IPS-11a (cell line): ENCODE measurements around the gene DLGAP4.

Experiments used
- H3K4me3 ChIP-seq: one replicate; pipeline ENCODE4 v1.5.1; 2013; ENCODE audit warnings: low read depth, low read length, control low read depth

DLGAP4 gene

DNA sequence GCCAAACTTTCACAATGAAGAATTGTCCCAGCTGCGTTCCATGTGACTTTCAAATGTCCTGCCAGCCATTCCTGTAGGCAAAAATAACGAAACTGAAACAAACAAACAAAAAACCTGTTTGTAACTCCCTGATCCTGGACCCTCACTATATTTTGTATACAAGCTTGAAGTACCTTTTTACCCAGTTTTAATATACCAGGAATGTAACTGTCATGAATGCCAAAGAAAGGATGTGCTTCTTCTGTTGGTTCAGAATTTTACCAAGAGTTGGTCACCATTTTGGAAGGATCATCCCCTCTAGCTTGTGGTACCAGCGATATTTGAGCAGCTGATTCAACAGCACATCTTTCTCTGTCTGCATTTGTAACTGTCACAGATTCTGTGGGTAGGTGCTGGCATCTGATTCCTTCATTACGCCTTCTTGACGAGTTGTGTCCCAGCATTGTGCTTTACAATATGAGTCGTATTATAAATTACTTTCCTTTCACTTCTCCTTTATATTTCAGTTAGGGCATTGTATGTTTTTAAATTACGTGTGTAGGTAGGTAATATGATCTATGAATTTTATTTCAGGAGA is 93.9 kb downstream of the DLGAP4 start:
- no peak overlapping the region for H3K4me3 ChIP-seq

DNA sequence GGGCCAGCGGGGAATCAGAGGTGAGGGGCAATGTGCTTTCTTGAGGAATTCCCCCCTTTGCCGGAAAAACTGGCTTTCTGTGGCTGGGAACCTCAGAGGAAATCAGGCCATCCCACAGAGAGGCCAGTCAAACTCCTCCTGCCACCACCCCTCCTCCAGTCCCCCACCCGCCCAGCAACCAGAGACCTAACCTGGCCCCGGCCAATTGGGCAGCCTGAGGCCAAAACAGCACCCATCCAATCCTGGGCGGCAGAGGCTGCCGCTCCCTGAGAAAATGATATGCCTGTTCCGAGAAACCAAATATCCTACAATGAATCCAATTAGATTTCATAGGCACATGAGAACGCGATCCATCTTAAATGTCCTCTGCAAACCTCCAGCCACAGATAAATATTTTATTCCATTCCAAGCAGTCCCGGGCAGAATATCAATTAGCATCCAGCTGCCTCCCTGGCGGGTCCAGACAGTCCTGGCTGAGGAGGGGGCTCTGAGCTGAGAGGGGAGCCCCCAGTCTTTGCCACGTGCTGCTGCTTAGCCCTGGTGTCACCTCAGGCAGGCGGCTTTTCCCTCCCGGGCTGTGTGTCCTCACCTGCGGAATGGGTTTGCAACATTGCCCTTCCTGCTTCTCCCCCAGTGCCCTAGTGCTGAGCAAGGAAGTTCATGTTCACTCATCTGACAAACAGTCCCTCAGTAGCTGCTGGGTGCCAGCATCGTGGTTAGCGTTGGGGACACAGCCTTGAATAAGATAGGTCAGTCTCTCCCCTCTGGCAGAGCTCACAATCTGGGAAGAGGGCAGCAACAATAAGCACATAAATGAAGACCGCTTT is 95.0 kb downstream of the DLGAP4 start:
- no peak overlapping the region for H3K4me3 ChIP-seq

DNA sequence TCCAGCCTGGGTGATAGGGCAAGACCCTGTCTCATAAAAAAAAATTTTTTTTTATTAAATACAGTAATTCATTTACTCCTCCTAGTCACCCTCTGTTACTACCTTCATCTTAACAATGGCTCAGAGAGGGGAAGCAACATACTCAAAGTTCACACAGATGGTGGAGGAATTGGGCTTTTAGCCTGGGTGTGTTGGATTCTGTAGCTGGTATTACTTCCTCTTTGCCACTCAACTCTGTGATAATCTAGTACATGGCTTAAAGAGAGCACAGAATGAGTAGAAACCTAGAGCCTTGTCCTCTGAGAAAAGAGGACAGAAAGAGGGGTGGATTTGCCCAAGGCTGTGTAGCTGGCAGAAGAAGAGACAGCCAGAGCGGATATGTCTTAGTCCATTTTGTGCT is 96.6 kb downstream of the DLGAP4 start:
- no peak overlapping the region for H3K4me3 ChIP-seq

DNA sequence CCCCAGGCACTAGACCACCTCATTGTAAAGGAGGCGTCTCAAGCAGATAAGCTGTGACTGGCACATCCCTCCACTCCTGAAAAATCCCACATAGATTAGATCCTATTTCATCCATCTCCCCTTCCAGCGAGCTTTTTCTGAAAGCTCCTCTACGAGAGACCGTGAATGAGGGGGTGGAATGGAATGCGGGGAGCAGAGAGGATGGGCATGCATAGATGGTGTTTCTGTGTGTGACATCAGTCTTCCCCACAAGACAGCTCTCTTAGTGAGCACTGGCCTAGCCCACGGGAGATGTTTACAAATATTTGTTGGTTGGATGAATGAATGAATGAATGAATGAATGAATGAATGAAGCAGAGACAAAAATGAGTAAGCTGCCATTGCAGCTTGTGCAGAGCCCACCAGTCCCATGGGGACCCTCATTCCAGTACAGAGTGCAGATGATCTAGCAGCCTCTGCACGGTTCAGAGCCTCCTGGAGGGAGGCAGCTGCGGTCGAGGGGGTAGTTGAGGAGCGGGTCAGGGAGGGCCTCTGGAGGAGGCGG is 98.4 kb downstream of the DLGAP4 start:
- no peak overlapping the region for H3K4me3 ChIP-seq

DNA sequence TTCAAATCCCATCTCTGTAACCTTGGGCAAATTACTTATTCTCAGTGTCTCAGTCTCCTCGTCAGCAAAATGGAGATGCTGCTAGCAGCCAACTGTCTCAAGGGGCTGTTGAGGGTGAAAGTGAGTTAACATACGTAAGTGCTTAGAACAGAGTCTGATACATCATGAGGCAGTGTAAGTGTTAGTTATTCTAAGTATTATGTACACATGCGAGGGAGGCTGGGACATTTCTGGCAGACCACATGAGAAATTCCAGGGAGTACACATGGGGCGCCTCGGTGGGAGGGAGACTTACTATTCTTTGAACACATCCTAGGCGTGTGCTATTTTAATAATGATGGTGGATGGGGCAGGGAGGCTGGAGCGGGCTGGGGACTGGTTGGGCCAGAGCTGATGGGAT is 99.1 kb downstream of the DLGAP4 start:
- H3K4me3 ChIP-seq = no peak overlapping the region

DNA sequence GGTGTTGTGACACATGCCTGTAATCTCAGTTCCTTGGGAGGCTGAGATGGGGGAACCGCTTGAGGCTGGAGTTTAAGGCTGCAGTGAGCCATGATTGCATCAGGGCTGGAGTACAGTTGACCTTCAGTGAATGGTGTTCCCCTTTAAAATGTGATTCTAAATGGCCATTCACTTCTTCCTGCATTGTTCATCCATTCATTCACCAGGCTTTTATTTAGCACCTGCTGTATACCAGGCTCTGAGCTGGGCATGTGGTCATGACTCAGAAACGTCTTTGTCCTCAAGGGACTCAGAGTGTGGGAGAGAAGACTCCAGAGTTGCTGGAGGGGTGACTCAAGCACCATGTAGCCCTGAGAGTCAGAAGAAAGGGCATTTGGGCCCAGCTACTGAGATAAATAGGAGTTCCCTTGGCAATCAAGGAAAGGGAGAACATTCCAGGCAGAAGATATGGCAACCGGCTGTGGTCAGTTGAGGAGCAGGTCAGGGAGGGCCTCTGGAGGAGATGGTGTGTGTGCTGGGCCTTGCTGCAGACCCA is 101.1 kb downstream of the DLGAP4 start:
- H3K4me3 ChIP-seq = no peak overlapping the region

DNA sequence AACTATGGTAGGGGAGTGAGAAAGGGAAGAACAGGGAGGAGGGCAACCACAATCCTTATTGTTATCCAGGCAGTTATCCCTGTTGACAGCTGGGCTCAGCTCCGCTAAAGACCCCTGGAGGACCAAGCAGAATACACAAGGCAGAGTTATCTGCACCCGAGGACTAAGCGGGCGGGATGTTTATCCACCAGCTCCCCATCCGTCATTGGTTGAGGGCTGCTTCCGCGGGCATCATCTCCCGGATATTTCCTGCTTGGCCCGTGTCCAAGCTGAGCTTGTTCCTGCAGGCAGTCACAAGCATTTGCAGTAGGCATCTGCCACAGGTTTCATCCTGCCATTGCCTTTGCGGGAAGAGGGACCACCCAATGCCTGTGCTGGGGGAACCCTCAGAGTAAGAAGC is 102.1 kb downstream of the DLGAP4 start:
- H3K4me3 ChIP-seq = no peak overlapping the region

DNA sequence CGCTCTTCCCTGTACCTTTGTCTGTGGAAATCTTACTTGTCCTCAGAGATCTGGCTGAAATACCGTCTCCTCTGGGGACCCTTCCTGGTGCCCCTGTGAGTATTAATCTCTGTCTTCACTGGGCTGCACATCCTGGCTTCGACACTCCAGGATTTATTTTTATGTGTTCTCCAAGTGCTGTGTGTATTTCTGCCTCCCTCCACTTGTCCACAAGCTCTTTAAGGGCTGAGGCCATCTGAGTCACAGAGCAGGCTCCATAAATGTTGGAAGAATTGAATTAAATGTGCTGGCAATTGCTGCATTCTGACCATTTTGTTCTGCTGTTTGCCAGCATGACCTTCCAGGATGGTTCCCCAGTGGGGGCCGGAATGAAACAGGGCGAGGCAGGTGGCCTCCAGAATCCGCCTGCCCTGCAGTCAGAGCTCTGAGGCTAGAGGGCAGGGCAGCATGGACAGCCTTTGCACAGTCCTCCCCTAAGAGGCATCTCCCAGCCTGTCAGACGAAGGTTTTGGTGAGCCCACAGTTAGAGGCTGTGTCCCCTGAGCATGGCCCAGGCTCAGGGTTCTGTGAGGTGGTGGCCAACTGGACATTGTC is 105.8 kb downstream of the DLGAP4 start:
- H3K4me3 ChIP-seq = no peak overlapping the region

DNA sequence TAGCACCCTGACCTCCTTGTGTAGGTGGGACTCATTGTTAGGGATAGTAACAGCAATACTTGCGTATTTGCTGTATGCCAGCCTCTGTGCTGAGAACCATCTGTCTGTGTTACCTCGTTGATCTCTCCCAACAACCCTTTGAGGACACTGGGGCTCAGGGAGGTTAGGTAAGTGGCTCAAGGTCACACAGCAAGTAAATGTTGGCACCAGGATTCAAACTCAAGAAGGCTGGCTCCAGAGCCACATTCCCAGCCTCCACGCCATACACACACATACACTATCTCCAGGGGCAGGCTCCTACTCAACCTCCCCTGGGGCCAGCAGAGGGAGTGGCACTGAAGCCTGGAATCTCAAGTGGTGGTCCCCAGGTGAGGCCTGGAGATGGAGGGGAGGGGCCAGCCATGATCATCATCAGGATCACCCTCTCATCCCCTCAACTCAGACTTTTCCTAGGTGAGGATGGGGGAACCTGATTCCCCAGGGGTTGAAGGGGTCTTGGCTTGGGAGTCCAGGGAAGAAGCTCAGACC is 109.4 kb downstream of the DLGAP4 start:
- no peak overlapping the region for H3K4me3 ChIP-seq

DNA sequence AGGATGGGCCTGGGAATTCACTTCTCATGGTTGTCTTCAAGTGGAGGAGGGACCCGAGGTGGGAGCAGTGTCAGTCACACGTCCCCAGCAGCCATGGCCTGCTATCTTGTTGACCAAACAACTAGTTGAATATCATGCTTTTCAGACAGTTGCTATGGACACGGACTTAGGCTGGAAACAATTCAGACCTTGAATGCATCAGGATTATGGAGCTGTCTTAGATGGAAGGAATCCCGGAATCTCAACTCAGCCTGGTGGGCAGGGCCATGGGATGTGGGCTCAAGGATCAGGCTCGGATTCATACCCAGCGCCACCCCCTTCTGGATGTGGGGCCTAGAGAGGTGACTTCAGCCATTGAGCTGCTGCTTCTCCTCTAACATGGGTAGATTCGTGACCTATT is 112.6 kb downstream of the DLGAP4 start:
- no peak overlapping the region for H3K4me3 ChIP-seq

DNA sequence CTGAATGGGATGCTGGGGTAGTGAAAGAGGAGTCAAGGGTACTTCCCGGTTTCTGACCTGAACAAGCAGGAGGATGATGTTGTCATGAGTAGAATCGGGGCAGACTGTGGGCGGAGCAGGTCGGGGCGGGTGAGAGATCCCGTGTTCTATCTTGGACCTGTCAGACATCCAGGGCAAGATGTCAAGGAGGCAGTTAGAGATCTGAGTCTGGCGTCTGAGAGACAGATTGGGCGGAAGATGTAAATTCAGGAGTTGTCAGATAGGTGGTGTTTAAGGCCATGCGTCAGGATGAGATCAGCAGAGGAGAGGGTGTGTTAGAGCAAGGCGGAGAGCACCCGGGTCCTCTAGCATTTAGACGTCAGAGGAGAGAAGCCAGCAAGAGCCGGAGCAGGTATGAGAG is 115.5 kb downstream of the DLGAP4 start:
- no peak overlapping the region for H3K4me3 ChIP-seq

DNA sequence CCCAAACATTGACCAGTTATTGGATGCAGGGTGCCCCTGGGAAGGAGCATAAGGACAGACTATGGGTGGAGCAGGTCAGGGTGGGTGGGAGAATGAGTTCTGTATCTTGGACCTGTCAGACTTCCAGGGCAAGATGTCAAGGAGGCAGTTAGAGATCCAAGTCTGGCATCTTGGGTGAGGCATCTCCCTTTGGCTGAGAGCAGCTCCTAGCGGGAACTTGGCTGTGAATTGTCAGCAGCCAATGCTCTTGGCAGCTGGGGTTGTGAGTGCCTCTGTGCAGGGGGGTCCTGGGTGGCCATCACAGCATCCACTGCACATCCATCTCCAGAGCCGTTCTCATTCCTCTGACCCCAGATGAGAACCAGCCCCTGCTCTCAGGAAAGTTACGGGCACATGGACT is 118.2 kb downstream of the DLGAP4 start:
- no peak overlapping the region for H3K4me3 ChIP-seq

DNA sequence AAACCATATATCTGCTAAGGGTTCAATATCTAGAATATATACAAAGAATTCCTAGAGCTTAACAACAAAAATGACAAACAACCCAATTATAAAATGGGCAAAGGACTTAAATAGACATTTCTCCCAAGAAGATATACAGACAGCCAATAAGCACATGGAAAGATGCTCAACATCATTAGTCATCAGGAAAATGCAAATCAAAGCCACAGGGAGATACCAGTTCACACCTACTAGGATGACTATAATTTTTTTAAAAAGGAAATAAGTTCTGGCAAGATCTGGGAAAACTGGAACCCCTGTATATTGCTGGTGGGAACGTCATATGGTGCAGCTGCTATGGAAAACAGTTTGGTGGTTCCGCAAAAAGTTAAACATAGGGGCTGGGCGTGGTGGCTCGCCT is 119.0 kb downstream of the DLGAP4 start:
- no peak overlapping the region for H3K4me3 ChIP-seq

DNA sequence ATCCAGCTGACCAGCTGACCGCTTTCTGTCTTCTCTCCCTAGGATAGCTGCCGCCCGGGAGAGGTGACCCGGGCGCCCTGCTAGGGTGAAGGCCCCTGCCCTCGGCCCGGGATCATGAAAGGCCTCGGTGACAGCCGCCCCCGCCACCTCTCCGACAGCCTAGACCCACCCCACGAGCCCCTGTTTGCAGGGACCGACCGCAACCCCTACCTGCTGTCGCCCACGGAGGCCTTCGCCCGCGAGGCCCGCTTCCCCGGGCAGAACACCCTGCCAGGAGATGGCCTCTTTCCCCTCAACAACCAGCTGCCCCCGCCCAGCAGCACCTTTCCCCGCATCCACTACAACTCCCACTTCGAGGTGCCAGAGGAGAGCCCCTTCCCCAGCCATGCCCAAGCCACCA is 125.5 kb downstream of the DLGAP4 start:
- no peak overlapping the region for H3K4me3 ChIP-seq

DNA sequence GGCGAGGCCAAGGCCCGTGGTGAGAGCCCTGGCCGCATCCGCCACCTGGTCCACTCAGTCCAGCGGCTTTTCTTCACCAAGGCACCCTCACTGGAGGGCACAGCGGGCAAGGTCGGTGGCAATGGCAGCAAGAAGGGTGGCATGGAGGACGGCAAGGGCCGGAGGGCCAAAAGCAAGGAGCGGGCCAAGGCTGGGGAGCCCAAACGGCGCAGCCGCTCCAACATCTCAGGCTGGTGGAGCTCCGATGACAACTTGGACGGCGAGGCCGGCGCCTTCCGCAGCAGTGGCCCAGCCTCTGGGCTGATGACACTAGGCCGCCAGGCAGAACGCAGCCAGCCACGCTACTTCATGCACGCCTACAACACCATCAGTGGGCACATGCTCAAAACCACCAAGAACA is 126.0 kb downstream of the DLGAP4 start:
- H3K4me3 ChIP-seq = no peak overlapping the region

DNA sequence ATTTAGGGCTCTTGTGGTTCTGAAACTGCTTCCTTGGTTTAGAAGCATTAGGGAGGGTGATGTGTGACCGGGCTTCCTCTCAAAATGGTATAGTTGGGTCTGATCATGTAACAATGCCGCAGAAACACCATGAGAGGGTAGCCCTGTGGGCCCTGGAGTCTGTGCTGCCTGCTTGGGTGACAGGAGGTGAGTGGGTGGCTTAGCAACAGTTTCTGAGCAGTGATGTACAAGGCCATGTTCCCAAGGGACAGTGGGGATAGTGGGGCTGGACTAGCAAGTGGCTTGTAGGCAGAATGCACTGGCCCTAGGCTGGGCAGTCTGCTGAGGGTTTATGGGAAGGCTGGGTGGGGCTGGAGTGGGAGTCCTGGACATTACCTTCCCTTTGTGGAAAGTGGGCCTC is 128.2 kb downstream of the DLGAP4 start:
- no peak overlapping the region for H3K4me3 ChIP-seq

DNA sequence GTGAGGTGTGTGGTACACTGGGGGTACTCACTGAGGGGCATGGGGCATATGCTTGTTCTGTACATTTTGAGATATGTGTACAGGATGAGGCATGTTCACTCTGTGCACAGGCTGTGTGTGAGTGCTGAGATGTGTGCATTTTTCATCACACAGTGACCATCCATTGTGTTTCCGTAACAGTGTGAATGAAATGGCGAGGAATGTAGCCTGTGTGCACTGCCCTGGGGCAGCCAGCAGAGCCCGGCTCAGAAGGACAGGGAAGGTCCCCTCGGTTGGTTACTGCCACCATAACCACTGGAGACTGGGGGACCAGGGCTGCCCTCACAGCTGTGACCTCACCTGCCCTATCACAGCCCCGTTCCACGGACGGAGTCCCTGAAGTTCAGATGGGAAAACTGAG is 129.0 kb downstream of the DLGAP4 start:
- no peak overlapping the region for H3K4me3 ChIP-seq

DNA sequence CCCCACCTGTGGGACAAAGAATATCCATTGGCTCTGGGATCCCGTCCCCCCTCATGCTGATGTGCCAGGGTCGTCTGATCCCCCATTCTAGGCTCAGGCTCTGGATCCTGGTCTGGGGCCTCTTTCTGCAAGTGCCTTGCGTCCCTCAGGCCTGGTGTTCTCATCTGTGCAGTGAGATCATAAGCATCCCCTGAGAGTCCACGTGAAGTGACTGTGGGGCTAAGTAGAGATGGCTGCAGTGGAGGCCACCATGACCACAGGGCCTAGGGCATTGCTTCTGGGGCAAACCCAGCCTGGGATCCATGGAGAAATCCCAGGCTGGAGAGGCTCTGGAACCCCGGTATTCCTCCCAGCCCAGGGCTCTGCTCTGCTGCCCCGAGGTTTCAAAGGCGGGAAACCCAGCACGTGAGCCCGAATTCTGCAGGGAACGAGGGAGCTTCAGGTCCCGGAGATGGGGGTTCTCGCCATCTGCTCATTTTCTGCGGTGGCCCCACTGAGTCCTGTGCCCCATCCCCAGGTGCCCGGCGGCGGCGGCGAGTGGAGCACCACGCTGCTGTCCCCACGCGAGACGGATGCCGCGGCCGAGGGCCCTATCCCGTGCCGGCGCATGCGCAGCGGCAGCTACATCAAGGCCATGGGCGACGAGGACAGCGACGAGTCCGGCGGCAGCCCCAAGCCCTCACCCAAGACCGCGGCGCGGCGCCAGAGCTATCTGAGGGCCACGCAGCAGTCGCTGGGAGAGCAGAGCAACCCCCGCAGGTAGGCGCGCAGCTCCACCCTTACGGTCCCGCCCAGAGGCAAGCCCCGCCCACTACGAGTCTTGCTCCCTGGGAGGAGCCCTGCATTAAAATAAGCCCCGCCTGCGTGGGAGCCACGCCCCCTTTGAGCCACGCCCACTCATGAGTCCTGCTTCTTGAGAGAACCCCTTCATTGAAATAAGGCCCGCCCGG is 129.7 kb downstream of the DLGAP4 start:
- no peak overlapping the region for H3K4me3 ChIP-seq

DNA sequence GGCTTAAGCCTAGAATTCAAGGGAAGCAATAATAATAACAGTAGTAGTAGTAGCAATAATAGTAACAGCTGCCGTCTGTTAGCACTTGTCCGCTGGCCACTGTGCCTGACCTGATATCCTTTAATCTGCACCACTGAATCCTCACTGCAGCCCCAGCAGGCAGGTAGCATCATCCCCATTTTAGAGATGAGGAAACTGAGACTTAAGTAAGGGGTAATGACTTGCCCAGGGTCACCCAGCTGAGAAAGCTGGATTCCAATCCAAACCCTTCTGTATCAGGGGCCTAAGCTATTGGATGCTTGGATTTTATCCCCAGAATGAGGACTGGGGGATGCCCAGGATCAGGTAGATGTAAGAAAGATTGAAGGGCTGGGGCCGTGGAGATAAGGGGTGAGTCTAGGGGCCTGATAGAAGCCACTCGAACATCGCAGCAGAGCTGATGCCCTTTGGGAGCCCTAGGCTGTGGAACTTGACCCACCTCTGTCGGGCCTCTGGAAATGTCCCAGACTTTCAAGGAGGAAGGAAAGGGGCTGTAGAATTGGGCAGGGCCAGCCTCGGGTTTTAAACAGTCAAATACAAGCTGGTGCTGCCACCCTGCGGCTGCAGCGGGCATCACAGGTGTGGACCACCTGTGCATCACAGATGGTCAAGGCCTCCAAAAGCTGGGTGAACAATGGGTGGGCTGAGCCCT is 133.0 kb downstream of the DLGAP4 start:
- H3K4me3 ChIP-seq = no peak overlapping the region

DNA sequence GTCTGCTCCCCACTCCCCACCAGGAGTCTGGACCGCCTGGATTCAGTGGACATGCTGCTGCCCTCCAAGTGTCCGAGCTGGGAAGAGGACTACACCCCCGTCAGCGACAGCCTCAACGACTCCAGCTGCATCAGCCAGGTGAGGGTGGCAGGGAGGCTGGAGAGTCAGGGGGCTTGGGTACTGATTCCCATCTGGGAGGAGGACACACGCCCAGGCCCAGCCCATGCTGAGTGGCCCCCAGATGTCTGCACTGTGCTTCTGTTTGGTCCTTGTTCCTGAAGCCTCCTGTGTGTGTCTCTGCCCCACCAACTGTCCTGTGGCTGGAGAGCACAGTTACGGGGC is 133.6 kb downstream of the DLGAP4 start:
- no peak overlapping the region for H3K4me3 ChIP-seq
